HTR-8/SVneo (cell line): Measurements from ENCODE around the gene KIF25.

Source experiments
- DNase-seq: peaks from one replicate; pipeline ENCODE4 v3.0.0; 2011; ENCODE audit warnings: low spot score, mixed read lengths; ENCODE audit not compliant: insufficient read length
- FAIRE-seq: peaks from 2 replicates; lab custom pipeline; 2011; peaks lifted over from hg19 to GRCh38; lab: Jason Lieb, UNC

KIF25 gene

GRCh38 chr6:168080393-168081077 lies 83.1 kb downstream of the KIF25 start:
- FAIRE-seq: no peak
- DNase-seq: no peak

GRCh38 chr6:168081858-168082546 lies 84.5 kb downstream of the KIF25 start:
- DNase-seq (no peak), FAIRE-seq (no peak)

GRCh38 chr6:168082860-168083513 lies 85.5 kb downstream of the KIF25 start:
- no peak for FAIRE-seq
- no peak for DNase-seq

GRCh38 chr6:168083514-168083885 lies 86.0 kb downstream of the KIF25 start:
- FAIRE-seq: no peak
- no peak for DNase-seq

- FAIRE-seq: no peak
- DNase-seq: no peak
Observed at GRCh38 chr6:168084465-168085160, 87.1 kb downstream of the KIF25 start.

GRCh38 chr6:168086066-168086465 lies 88.6 kb downstream of the KIF25 start:
- FAIRE-seq: peak; percentile 73

GRCh38 chr6:168086616-168087015 lies 89.1 kb downstream of the KIF25 start:
- DNase-seq (no peak), FAIRE-seq (no peak)

More at GRCh38 chr6:168086066-168086465, 88.6 kb downstream of the KIF25 start:
- DNase-seq: no peak

GRCh38 chr6:168087436-168088160 lies 90.1 kb downstream of the KIF25 start:
- no peak for FAIRE-seq

GRCh38 chr6:168088161-168089053 lies 90.9 kb downstream of the KIF25 start:
- peak; percentile 13 for FAIRE-seq

More at GRCh38 chr6:168087436-168088160, 90.1 kb downstream of the KIF25 start:
- DNase-seq: no peak

GRCh38 chr6:168089186-168090063 lies 92.0 kb downstream of the KIF25 start:
- no peak for DNase-seq
- FAIRE-seq: no peak

More at GRCh38 chr6:168088161-168089053, 90.9 kb downstream of the KIF25 start:
- peak; percentile 76 for DNase-seq

GRCh38 chr6:168090064-168090690 lies 92.7 kb downstream of the KIF25 start:
- FAIRE-seq (no peak), DNase-seq (no peak)

GRCh38 chr6:168090706-168091105 lies 93.2 kb downstream of the KIF25 start:
- DNase-seq: no peak
- FAIRE-seq: no peak

- DNase-seq (no peak), FAIRE-seq (no peak)
Observed at GRCh38 chr6:168091381-168092264, 94.2 kb downstream of the KIF25 start.

GRCh38 chr6:168092541-168092940 lies 95.1 kb downstream of the KIF25 start:
- DNase-seq (no peak), FAIRE-seq (no peak)

GRCh38 chr6:168093071-168093505 lies 95.6 kb downstream of the KIF25 start:
- DNase-seq: no peak
- no peak for FAIRE-seq

GRCh38 chr6:168093634-168094033 lies 96.2 kb downstream of the KIF25 start:
- FAIRE-seq (no peak), DNase-seq (no peak)
